ENCODE results near the gene BLOC1S1. TPM values are rescaled to one million over a fixed set of nuclear protein-coding genes. Genes with fewer than 3 reads are reported as not detected.

BLOC1S1 gene
- total RNA-seq, 2 experiments from 2014 or later = 139 to 152 TPM

DNA sequence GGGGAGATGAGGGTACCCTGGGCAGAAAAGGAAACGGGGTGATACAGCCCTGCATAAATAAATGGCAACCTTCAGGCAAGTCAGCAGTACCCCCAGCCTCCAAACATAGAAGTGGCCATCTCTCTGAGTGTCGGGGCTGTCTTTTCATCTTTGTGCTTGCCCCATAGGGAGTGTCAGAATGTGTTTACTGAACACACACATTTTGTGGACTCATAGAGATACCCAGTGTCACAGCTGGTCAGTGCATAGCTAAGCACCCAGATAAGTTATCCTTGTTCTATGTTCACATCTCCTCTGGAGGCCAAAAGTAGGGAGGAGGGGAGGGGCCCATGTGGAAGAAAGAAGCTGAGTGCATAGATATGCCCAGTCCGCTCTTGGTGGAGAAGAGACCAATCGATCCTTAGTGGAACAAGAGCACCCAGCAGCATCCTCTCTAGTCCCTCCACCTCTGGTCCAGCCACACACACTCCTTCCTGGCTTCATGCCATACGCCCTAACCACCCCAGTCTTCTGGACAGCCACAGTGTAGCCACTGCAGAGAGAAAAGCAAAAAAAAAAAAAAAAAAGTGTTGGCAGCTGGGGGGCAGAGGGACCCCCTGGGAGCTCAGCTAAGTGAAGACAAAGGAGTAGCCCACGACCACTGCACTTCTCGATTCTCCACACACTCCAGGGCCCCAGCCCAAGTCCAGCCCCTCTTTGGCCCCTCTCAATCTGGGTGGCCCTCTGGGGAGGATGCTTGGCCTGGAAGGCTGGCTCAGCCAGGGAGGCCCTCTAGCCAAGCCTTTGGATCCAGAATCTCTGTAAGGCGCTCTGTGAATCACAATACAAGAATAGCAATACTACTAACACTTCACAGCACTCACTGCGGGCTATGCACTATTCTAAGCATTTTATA lies 10.8 kb upstream of the BLOC1S1 start:
- no peak overlapping the region for H3K27ac ChIP-seq (ENCODE audit: low read depth, low read length, poor library complexity, severe bottlenecking)
- POLR2A ChIA-PET = interaction anchor here (1.0 to 1.9 kb wide), 2 partner anchors 11 to 221 kb away, joined by 6 to 7 read pairs; partner anchors contain the start of gene BLOC1S1
- no peak overlapping the region for H3K4me2 ChIP-seq (ENCODE audit: low read length)
- TF ChIP-seq, protein P1, sequence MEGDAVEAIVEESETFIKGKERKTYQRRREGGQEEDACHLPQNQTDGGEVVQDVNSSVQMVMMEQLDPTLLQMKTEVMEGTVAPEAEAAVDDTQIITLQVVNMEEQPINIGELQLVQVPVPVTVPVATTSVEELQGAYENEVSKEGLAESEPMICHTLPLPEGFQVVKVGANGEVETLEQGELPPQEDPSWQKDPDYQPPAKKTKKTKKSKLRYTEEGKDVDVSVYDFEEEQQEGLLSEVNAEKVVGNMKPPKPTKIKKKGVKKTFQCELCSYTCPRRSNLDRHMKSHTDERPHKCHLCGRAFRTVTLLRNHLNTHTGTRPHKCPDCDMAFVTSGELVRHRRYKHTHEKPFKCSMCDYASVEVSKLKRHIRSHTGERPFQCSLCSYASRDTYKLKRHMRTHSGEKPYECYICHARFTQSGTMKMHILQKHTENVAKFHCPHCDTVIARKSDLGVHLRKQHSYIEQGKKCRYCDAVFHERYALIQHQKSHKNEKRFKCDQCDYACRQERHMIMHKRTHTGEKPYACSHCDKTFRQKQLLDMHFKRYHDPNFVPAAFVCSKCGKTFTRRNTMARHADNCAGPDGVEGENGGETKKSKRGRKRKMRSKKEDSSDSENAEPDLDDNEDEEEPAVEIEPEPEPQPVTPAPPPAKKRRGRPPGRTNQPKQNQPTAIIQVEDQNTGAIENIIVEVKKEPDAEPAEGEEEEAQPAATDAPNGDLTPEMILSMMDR (conservative IDR thresholded peaks at IDR 0.05; ENCODE audit: low read length) = no peak
- H3K4me3 ChIP-seq (ENCODE audit: low read depth, low read length, poor library complexity, severe bottlenecking) = no peak overlapping the region
- no peaks in the 10 kb centered on the region for H3K9me2 ChIP-seq (ENCODE audit: insufficient read depth, low read length)
- no peaks in the 10 kb centered on the region for H3K79me2 ChIP-seq (ENCODE audit: insufficient read depth, low read depth, low read length)
- DNase-seq (ENCODE audit: low spot score) = no peak
- no peaks in the 10 kb centered on the region for H3K36me3 ChIP-seq (ENCODE audit: insufficient read depth, low read length)
- H3K9me3 ChIP-seq (ENCODE audit: low read length) = no peaks in the 10 kb centered on the region
- no TSS peak for BruUV-seq (replicated peaks)
- peaks cover 19% of the 10 kb centered on the region for H3K4me1 ChIP-seq (ENCODE audit: insufficient read depth, low read length, poor library complexity, severe bottlenecking)
- CTCF ChIA-PET (ENCODE audit: unreplicated experiment) = interaction anchor here (0.6 to 1.4 kb wide), 3 partner anchors 12 to 31 kb away, joined by 3 to 5 read pairs (median 3); partner anchors contain the start of gene CD63
- H2AFZ ChIP-seq (ENCODE audit: low read length) = no peak overlapping the region
- no peaks in the 10 kb centered on the region for H4K20me1 ChIP-seq (ENCODE audit: insufficient read depth, low read length)
- intact Hi-C loops (cut with micrococcal nuclease; ENCODE audit: unreplicated experiment) = loop anchor here (1.0 kb wide), 1 partner anchor 49 kb away; no protein-coding TSS in a partner anchor

DNA sequence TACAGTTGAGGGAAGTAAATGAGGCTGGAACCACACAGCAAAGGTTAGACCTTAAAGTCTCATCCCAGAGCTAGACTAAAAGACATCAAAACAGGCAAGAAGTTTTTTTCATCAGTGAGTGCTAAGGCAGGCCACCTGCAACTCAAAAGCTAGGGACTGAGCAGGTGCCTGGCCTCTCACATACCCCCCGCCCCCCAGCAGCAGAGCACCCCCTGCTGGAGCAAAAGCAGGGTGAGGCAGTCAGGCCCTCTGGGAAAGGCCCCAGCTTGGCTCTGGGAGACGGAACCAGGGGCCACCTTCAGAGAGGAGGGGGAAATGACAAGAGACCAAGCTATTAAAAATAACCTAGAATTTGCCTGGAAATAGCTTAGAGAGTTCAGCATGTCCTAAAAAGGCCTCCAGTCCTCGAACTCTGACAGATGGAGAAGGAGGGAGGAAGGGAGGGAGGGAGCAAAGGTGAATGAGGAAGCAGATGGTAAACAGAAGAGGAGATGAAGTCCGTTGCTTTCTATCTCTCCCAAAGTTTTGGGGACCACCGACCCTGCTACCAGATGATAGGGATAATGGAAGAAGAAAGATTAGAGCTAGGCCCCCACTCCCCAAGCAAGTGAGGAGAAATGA lies 10.0 kb upstream of the BLOC1S1 start:
- H3K27ac ChIP-seq (ENCODE audit: low read depth, low read length, poor library complexity, severe bottlenecking) = no peak overlapping the region
- CTCF ChIA-PET (ENCODE audit: unreplicated experiment) = interaction anchor here (0.6 to 1.4 kb wide), 4 partner anchors 10 to 32 kb away, joined by 3 to 5 read pairs (median 4); partner anchors contain the start of genes BLOC1S1 and CD63
- peak; percentile 63 for DNase-seq (ENCODE audit: low spot score)
- no peaks in the 10 kb centered on the region for H4K20me1 ChIP-seq (ENCODE audit: insufficient read depth, low read length)
- POLR2A ChIA-PET = interaction anchor here (0.7 to 1.9 kb wide), 4 partner anchors 10 to 720 kb away, joined by 3 to 7 read pairs (median 4); partner anchors contain the start of gene BLOC1S1
- no peak for TF ChIP-seq EZH2phosphoT487 (IDR thresholded peaks at IDR 0.05; ENCODE audit: borderline replicate concordance, low read depth, low read length)
- TF ChIP-seq, protein P1 (conservative IDR thresholded peaks at IDR 0.05; ENCODE audit: low read length) = peak; percentile 85
- intact Hi-C loops (cut with micrococcal nuclease; ENCODE audit: unreplicated experiment) = loop anchor here (1.0 kb wide), 1 partner anchor 50 kb away; no protein-coding TSS in a partner anchor
- BruUV-seq (replicated peaks) = no TSS peak
- H3K79me2 ChIP-seq (ENCODE audit: insufficient read depth, low read depth, low read length) = no peaks in the 10 kb centered on the region
- no peak overlapping the region; the same call in 1 of the 2 replicates for H3K4me2 ChIP-seq (ENCODE audit: low read length)
- H3K9me3 ChIP-seq (ENCODE audit: low read length) = no peaks in the 10 kb centered on the region
- H3K4me1 ChIP-seq (ENCODE audit: insufficient read depth, low read length, poor library complexity, severe bottlenecking) = peaks cover 19% of the 10 kb centered on the region
- H3K4me3 ChIP-seq (ENCODE audit: low read depth, low read length, poor library complexity, severe bottlenecking) = no peak overlapping the region
- H2AFZ ChIP-seq (ENCODE audit: low read length) = no peak overlapping the region
- no peaks in the 10 kb centered on the region for H3K36me3 ChIP-seq (ENCODE audit: insufficient read depth, low read length)
- no peaks in the 10 kb centered on the region for H3K9me2 ChIP-seq (ENCODE audit: insufficient read depth, low read length)

All from OCI-LY7 (cell line).